ENCODE results near the gene PDCD6IP.

DNA sequence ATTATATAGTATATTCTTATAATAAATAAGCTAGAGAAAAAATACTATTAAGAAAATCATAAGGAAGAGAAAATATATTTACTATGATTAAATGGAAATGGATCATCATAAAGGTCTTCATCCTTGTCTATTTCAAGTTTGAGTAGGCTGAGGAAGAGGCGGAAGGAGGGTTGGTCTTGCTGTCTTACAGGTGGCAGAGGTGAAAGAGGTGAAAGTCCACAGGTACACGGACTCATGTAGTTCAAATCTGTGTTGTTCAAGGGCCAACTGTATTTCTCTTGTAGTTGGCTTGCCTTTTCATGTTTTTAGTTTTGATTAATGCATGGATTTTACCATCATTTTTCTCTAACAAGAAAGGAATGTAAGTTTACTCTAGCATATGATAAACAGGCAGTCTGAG, 41.7 kb downstream of the PDCD6IP start:
- TF ChIP-seq POLR2AphosphoS5 (IDR thresholded peaks at IDR 0.05): no peak
- no peak for TF ChIP-seq CTCF (IDR thresholded peaks at IDR 0.05)
- no peak for TF ChIP-seq POLR2A (IDR thresholded peaks at IDR 0.05)

All from breast epithelium (tissue), 3 donors.